K562 (cell line): ENCODE measurements around the gene CHI3L1. TPM values are rescaled to one million over a fixed set of nuclear protein-coding genes. Genes with fewer than 3 reads are reported as not detected.

Source experiments
- ATAC-seq: fragments of 200-7000 bp; cut with Tn5 transposase; 3 replicates; pipeline ENCODE4 v1.9.1; 2020; ENCODE audit warnings: moderate library complexity
- BruUV-seq: library from RNA; stranded (reverse); fragments of 400-500 nt; replicated peaks from 2 replicates; lab custom pipeline; 2021; lab: Mats Ljungman, UMichigan
- CTCF ChIA-PET: fragments of 300-600 bp; formaldehyde crosslinking; extraction: SDS; loops from one replicate; lab custom pipeline; 2021; ENCODE audit warnings: low intra/inter-chr PET ratio; lab: Yijun Ruan, JAX
- POLR2A ChIA-PET: fragments of 300-600, 350-650 bp; sonication (Branson Sonifier 250); formaldehyde crosslinking; extraction: SDS; loops from one replicate; lab custom pipeline; 2021; ENCODE audit warnings: antibody characterized with exemption, inconsistent platforms; lab: Yijun Ruan, JAX
- DNase-seq, 4 experiments: peaks; one replicate each; pipeline versions ENCODE4 v3.0.0 to v3.0.0-alpha.2; 2011 to 2018; ENCODE audit warnings: low spot score in 3 of 4, mixed read lengths in 3 of 4; ENCODE audit errors: extremely low read depth in 1 of 4
- FAIRE-seq: peaks from 2 replicates; lab custom pipeline; 2011; peaks lifted over from hg19 to GRCh38; lab: Jason Lieb, UNC
- H2AFZ ChIP-seq: 2 replicates; pipeline ENCODE4 v1.6.0; 2011; ENCODE audit warnings: low read depth, low read length, control low read depth, inconsistent platforms
- H3K27ac ChIP-seq: fragments of 200-600 bp; 3 replicates; pipeline ENCODE4 v1.8.0; 2011; ENCODE audit warnings: low read depth, mild to moderate bottlenecking, control low read depth, inconsistent platforms, low read length, moderate library complexity, mixed read lengths; ENCODE audit errors: extremely low read depth
- H3K27me3 ChIP-seq, 2 experiments: fragments of 300-600 bp in 1 of 2; 2 replicates in 1 of 2; 3 replicates in 1 of 2; pipeline versions ENCODE4 v1.6.0 to v1.8.0; 2011; ENCODE audit warnings: inconsistent platforms in 2 of 2, low read length in 2 of 2, mild to moderate bottlenecking in 1 of 2, mixed read lengths in 1 of 2, moderate library complexity in 1 of 2; ENCODE audit not compliant: control insufficient read depth in 2 of 2, insufficient read depth in 2 of 2
- H3K36me3 ChIP-seq: fragments of 300-600 bp; 3 replicates; pipeline ENCODE4 v1.8.0; 2011; ENCODE audit warnings: mild to moderate bottlenecking, low read length, inconsistent platforms; ENCODE audit not compliant: control insufficient read depth, insufficient read depth
- H3K4me1 ChIP-seq, 2 experiments: fragments of 200-600 bp in 1 of 2; replicated peaks in 1 of 2; 2 replicates in 1 of 2; 3 replicates in 1 of 2; pipeline versions ENCODE4 v1.5.1 to v1.8.0; 2011; ENCODE audit warnings: inconsistent platforms in 2 of 2, low read length in 2 of 2, mild to moderate bottlenecking in 1 of 2, mixed read lengths in 1 of 2, moderate library complexity in 1 of 2; ENCODE audit not compliant: control insufficient read depth in 2 of 2, insufficient read depth in 2 of 2
- H3K4me2 ChIP-seq: 2 replicates; pipeline ENCODE4 v1.6.1; 2011; ENCODE audit warnings: low read length, control low read depth, inconsistent platforms, mixed read lengths; ENCODE audit not compliant: insufficient read depth
- H3K4me3 ChIP-seq: fragments of 200-600 bp; sonication (generic), shearing (Covaris generic); 2 replicates; pipeline ENCODE4 v1.5.1; 2016; ENCODE audit warnings: control low read depth, inconsistent platforms
- H3K79me2 ChIP-seq: fragments of 200-600 bp; 3 replicates; pipeline ENCODE4 v1.8.0; 2011; ENCODE audit warnings: low read length, inconsistent platforms; ENCODE audit not compliant: control insufficient read depth, insufficient read depth
- H3K9ac ChIP-seq, 2 experiments: 2 replicates each; pipeline versions ENCODE4 v1.6.0 to v1.6.1; 2011; ENCODE audit warnings: low read depth in 2 of 2, low read length in 2 of 2, control low read depth in 1 of 2, inconsistent platforms in 1 of 2, mild to moderate bottlenecking in 1 of 2, mixed read lengths in 1 of 2; ENCODE audit not compliant: insufficient read depth in 1 of 2
- H3K9me1 ChIP-seq: one replicate; pipeline ENCODE4 v1.6.0; 2011; ENCODE audit warnings: inconsistent platforms, mild to moderate bottlenecking, low read length, moderate library complexity; ENCODE audit not compliant: control insufficient read depth, insufficient read depth
- H3K9me3 ChIP-seq: replicated peaks from 2 replicates; pipeline ENCODE4 v1.5.1; 2011; ENCODE audit warnings: low read depth, low read length, inconsistent platforms; ENCODE audit not compliant: control insufficient read depth, insufficient read depth
- H4K20me1 ChIP-seq: replicated peaks from 2 replicates; pipeline ENCODE4 v1.6.1; 2011; ENCODE audit warnings: low read length, inconsistent platforms, mixed read lengths; ENCODE audit not compliant: control insufficient read depth, insufficient read depth
- PKNOX1 ChIP-seq: fragments of 450-650 bp; IDR thresholded peaks from 2 replicates; pipeline ENCODE4 v1.6.1; 2016
- SRSF9 ChIP-seq: fragments of 200-400 bp; formaldehyde crosslinking; IDR thresholded peaks from 2 replicates; pipeline ENCODE4 v1.6.1; 2017; ENCODE audit warnings: low read depth, low read length, borderline replicate concordance
- ZSCAN32 ChIP-seq: fragments of 450-650 bp; formaldehyde crosslinking; IDR thresholded peaks from 2 replicates; pipeline ENCODE4 v1.4.0; 2020; ENCODE audit warnings: mild to moderate bottlenecking, moderate library complexity
- WGBS: fragments of 100-300 bp; shearing (Covaris generic); methylation state at CpG from one replicate; pipeline ENCODE4 v1.1.6; 2016; ENCODE audit warnings: low coverage, mixed read lengths; ENCODE audit not compliant: insufficient coverage; ENCODE audit errors: missing lambda C conversion rate; 5-methylcytosine and 5-hydroxymethylcytosine counted together
- in situ Hi-C: fragments of 300-500 bp; cut with MboI; formaldehyde crosslinking; loops from 4 replicates; pipeline ENCODE4 v1.15.0; 2018; ENCODE audit warnings: inconsistent platforms, mixed read lengths
- intact Hi-C: fragments of 100-400 bp; cut with micrococcal nuclease; formaldehyde crosslinking; loops from 2 replicates; pipeline ENCODE4 v1.14.2; 2022
- polyA plus RNA-seq, 8 experiments: library from polyadenylated mRNA; depleted of rRNA in 4 of 8; stranded (reverse) in 5 of 8; unstranded in 3 of 8; fragments of >200 nt; fragmentation: Nextera tagmentation in 2 of 8; fragmentation: Illumina TruSeq in 1 of 8; extraction: Ambion mirVana in 2 of 8; extraction: Trizol in 1 of 8; gene quantifications; 2 replicates each; pipeline versions ENCODE4 v1.2.1 to v1.2.3, GENCODE V29; 2011 to 2014; ENCODE audit warnings: inconsistent platforms in 1 of 8, missing spikeins in 1 of 8
- total RNA-seq, 7 experiments: library from RNA; depleted of rRNA in 6 of 7; stranded (reverse); fragments of >200 nt in 6 of 7; fragmentation: Illumina TruSeq in 2 of 7; extraction: Trizol in 2 of 7; gene quantifications; 2 replicates each; pipeline versions ENCODE4 v1.2.1 to v1.2.3, GENCODE V29; 2011 to 2021; ENCODE audit warnings: low replicate concordance in 1 of 7

Gene CHI3L1
- total and polyA plus RNA-seq, 9 of the 15 experiments (the other 6 are each of a cell fraction or from before 2014, with no cell fraction given): not detected

GRCh38 chr1:203162403-203162802 is 24.1 kb downstream of the CHI3L1 start:
- Histone ChIP-seq H4K20me1 (peaks cover 9% of the 10 kb centered on the region; the same call in 1 of the 2 replicates), H3K9ac (no peak overlapping the region), H3K9me1 (no peaks in the 10 kb centered on the region), H3K27ac (no peak overlapping the region), H3K79me2 (no peaks in the 10 kb centered on the region), H3K4me2 (no peak overlapping the region), H3K4me3 (no peak overlapping the region), H3K4me1 (peaks cover 0 to 4% of the 10 kb centered on the region in 2 experiments; a peak in 1 of 5 replicates), H3K9me3 (no peaks in the 10 kb centered on the region), H2AFZ (no peak overlapping the region), H3K27me3 (peaks cover 22 to 62% of the 10 kb centered on the region in 2 experiments; a peak in 4 of 5 replicates), H3K36me3 (no peaks in the 10 kb centered on the region)
- FAIRE-seq (no peak), ATAC-seq (no peak), DNase-seq (no peak)
- BruUV-seq: no TSS peak
- 0% methylated on average over 1 of the region's 1 CpG for WGBS
- intact Hi-C loops: no loop called here
- ChIA-PET POLR2A (interaction anchor here (0.6 to 1.7 kb wide), 4 partner anchors 10 to 65 kb away, joined by 3 to 7 read pairs (median 3); no protein-coding TSS in a partner anchor), CTCF (no interaction called here)
- in situ Hi-C loops: no loop called here
- TF ChIP-seq ZSCAN32 (CRISPR knock-in tag): no peak
- peak; percentile 25; the same call in 1 of the 2 replicates for TF ChIP-seq PKNOX1

GRCh38 chr1:203161703-203162102 is 24.8 kb downstream of the CHI3L1 start:
- ChIA-PET POLR2A (interaction anchor here (0.6 to 1.7 kb wide), 5 partner anchors 9 to 1525 kb away, joined by 3 to 7 read pairs (median 4); no protein-coding TSS in a partner anchor), CTCF (no interaction called here)
- TF ChIP-seq SRSF9: no peak
- Histone ChIP-seq H3K27me3 (peaks cover 22 to 61% of the 10 kb centered on the region in 2 experiments; a peak in 4 of 5 replicates), H3K4me1 (peaks cover 0 to 4% of the 10 kb centered on the region in 2 experiments; a peak in 1 of 5 replicates), H2AFZ (no peak overlapping the region), H3K9me1 (no peaks in the 10 kb centered on the region), H3K27ac (no peak overlapping the region), H4K20me1 (peaks cover 9% of the 10 kb centered on the region; the same call in 1 of the 2 replicates), H3K36me3 (no peaks in the 10 kb centered on the region), H3K79me2 (no peaks in the 10 kb centered on the region), H3K9me3 (no peaks in the 10 kb centered on the region), H3K4me3 (no peak overlapping the region), H3K4me2 (no peak overlapping the region), H3K9ac (no peak overlapping the region)
- in situ Hi-C loops: no loop called here
- no peak for FAIRE-seq
- no peak for ATAC-seq
- DNase-seq: no peak
- BruUV-seq: no TSS peak
- 0% methylated on average over 11 of the region's 11 CpGs for WGBS
- intact Hi-C loops: no loop called here
